ENCODE measurements around the gene KRTAP5-9. TPM values are rescaled to one million over a fixed set of nuclear protein-coding genes. Genes with fewer than 3 reads are reported as not detected.
"Not testable (repeated sequence)": the region's sequence is repeated elsewhere in the genome, so short reads cannot be mapped to it uniquely, and the experiment has no call there.

KRTAP5-9 gene
- total and polyA plus RNA-seq, 4 donors = 0.06 TPM; not detected in 3

GRCh38 chr11:71575723-71576424 is 27.7 kb downstream of the KRTAP5-9 start (continued):
- TF ChIP-seq ATF3 (IDR thresholded peaks at IDR 0.05) (no peak), MAX (IDR thresholded peaks at IDR 0.05) (no peak), NR2F2 (IDR thresholded peaks at IDR 0.05) (no peak), GABPA (IDR thresholded peaks at IDR 0.05 in 1 of 2, conservative IDR thresholded peaks at IDR 0.05 in 1 of 2) (no peak), FOXA2 (IDR thresholded peaks at IDR 0.05) (no peak), HNF4G (IDR thresholded peaks at IDR 0.05) (no peak), RXRA (IDR thresholded peaks at IDR 0.05) (no peak), JUND (IDR thresholded peaks at IDR 0.05) (no peak), TAF1 (conservative IDR thresholded peaks at IDR 0.05) (no peak)

- not testable (repeated sequence) for H3K27ac ChIP-seq (ENCODE audit: low read depth in 1 of 2, low read length in 2 of 2); DNase-seq (ENCODE audit: low spot score)
- WGBS = 91% methylated on average over 38 of the region's 41 CpGs
Measured at GRCh38 chr11:71576688-71577465, 28.7 kb downstream of the KRTAP5-9 start.

GRCh38 chr11:71577469-71578004 is 29.3 kb downstream of the KRTAP5-9 start:
- TF ChIP-seq EGR1 (IDR thresholded peaks at IDR 0.05; ENCODE audit: low read depth in 2 of 2) (no peak), RXRA (IDR thresholded peaks at IDR 0.05) (no peak), MAX (IDR thresholded peaks at IDR 0.05) (no peak), FOXA2 (IDR thresholded peaks at IDR 0.05) (no peak), NR2F2 (IDR thresholded peaks at IDR 0.05) (no peak), CTCF (IDR thresholded peaks at IDR 0.05; ENCODE audit: low read depth, low read length, missing input control) (no peak)
- H3K36me3 ChIP-seq (ENCODE audit: control insufficient read depth in 4 of 4, insufficient read depth in 3 of 4, low read depth in 1 of 4, low read length in 3 of 4) = no peaks in the 10 kb centered on the region
- H3K9me3 ChIP-seq (ENCODE audit: control insufficient read depth in 4 of 4, low read length in 3 of 4) = no peaks in the 10 kb centered on the region
- no peak overlapping the region for H3K9ac ChIP-seq (ENCODE audit: low read depth in 1 of 2, low read length in 2 of 2)
- no peak overlapping the region for H3K4me3 ChIP-seq (ENCODE audit: low read depth in 1 of 3, low read length in 3 of 3)
- H3K4me1 ChIP-seq (ENCODE audit: control insufficient read depth in 4 of 4, insufficient read depth in 4 of 4, low read length in 3 of 4) = no peaks in the 10 kb centered on the region
- H3K27ac ChIP-seq (ENCODE audit: low read depth in 1 of 2, low read length in 2 of 2) = no peak overlapping the region
- no peaks in the 10 kb centered on the region for H3K27me3 ChIP-seq (ENCODE audit: control insufficient read depth in 4 of 4, insufficient read depth in 4 of 4, low read length in 3 of 4)
- WGBS = 95% methylated on average over 7 of the region's 7 CpGs
- DNase-seq (ENCODE audit: low spot score) = no peak

More at GRCh38 chr11:71576688-71577465, 28.7 kb downstream of the KRTAP5-9 start:
- H3K36me3 ChIP-seq (ENCODE audit: control insufficient read depth in 4 of 4, insufficient read depth in 3 of 4, low read depth in 1 of 4, low read length in 3 of 4); H3K9ac ChIP-seq (ENCODE audit: low read depth in 1 of 2, low read length in 2 of 2); H3K4me1 ChIP-seq (ENCODE audit: control insufficient read depth in 4 of 4, insufficient read depth in 4 of 4, low read length in 3 of 4); H3K9me3 ChIP-seq (ENCODE audit: control insufficient read depth in 4 of 4, low read length in 3 of 4); H3K27me3 ChIP-seq (ENCODE audit: control insufficient read depth in 4 of 4, insufficient read depth in 4 of 4, low read length in 3 of 4); H3K4me3 ChIP-seq (ENCODE audit: low read depth in 1 of 3, low read length in 3 of 3): not testable (repeated sequence)

- 67% methylated on average over 7 of the region's 7 CpGs for WGBS
Measured at GRCh38 chr11:71579513-71579912, 31.3 kb downstream of the KRTAP5-9 start.

More at GRCh38 chr11:71579513-71579912, 31.3 kb downstream of the KRTAP5-9 start:
- H3K4me3 ChIP-seq (ENCODE audit: low read depth in 1 of 3, low read length in 3 of 3); H3K36me3 ChIP-seq (ENCODE audit: control insufficient read depth in 4 of 4, insufficient read depth in 3 of 4, low read depth in 1 of 4, low read length in 3 of 4); H3K4me1 ChIP-seq (ENCODE audit: control insufficient read depth in 4 of 4, insufficient read depth in 4 of 4, low read length in 3 of 4); H3K9ac ChIP-seq (ENCODE audit: low read depth in 1 of 2, low read length in 2 of 2); H3K27ac ChIP-seq (ENCODE audit: low read depth in 1 of 2, low read length in 2 of 2); DNase-seq (ENCODE audit: low spot score); H3K27me3 ChIP-seq (ENCODE audit: control insufficient read depth in 4 of 4, insufficient read depth in 4 of 4, low read length in 3 of 4); H3K9me3 ChIP-seq (ENCODE audit: control insufficient read depth in 4 of 4, low read length in 3 of 4): not testable (repeated sequence)

All from liver (tissue), 9 donors.